GM12878 (cell line): Measurements from ENCODE around the gene EXOC4. TPM values are rescaled to one million over a fixed set of nuclear protein-coding genes. Genes with fewer than 3 reads are reported as not detected.

Experiments
- ATAC-seq: fragments of 200-7000 bp; cut with Tn5 transposase; 3 replicates; pipeline ENCODE4 v1.9.1; 2020; ENCODE audit warnings: mild to moderate bottlenecking, moderate library complexity
- BruUV-seq: library from RNA; stranded (reverse); fragments of 400-500 nt; replicated peaks from 2 replicates; lab custom pipeline; 2021; lab: Mats Ljungman, UMichigan
- CTCF ChIA-PET: fragments of 300-600 bp; sonication (Branson Sonifier 250); formaldehyde crosslinking; extraction: SDS; loops from one replicate; lab custom pipeline; 2021; ENCODE audit warnings: inconsistent platforms; lab: Yijun Ruan, JAX
- POLR2A ChIA-PET: fragments of 350-600 bp; formaldehyde crosslinking; extraction: SDS; loops from one replicate; lab custom pipeline; 2021; ENCODE audit warnings: inconsistent platforms; lab: Charles Lee
- RAD21 ChIA-PET: fragments of 300-600 bp; sonication (Branson Sonifier 250); formaldehyde crosslinking; loops from one replicate; lab custom pipeline; 2023; ENCODE audit warnings: antibody characterized with exemption; ENCODE audit not compliant: unreplicated experiment; lab: Charles Lee
- SMC1A ChIA-PET: fragments of 300-600 bp; sonication (Branson Sonifier 250); formaldehyde crosslinking; loops from one replicate; lab custom pipeline; 2023; ENCODE audit not compliant: unreplicated experiment, uncharacterized antibody; lab: Charles Lee
- DNase-seq: peaks from one replicate; pipeline ENCODE4 v3.0.0-alpha.2; 2011; ENCODE audit warnings: low read depth, low spot score
- FAIRE-seq: peaks from 3 replicates; lab custom pipeline; 2011; peaks lifted over from hg19 to GRCh38; lab: Jason Lieb, UNC
- H2AFZ ChIP-seq: 2 replicates; pipeline ENCODE4 v1.6.0; 2011; ENCODE audit warnings: low read depth, low read length, control low read depth; ENCODE audit not compliant: control insufficient read depth
- H3K27ac ChIP-seq: 2 replicates; pipeline ENCODE4 v1.5.1; 2011; ENCODE audit warnings: control low read depth; ENCODE audit not compliant: control insufficient read depth, insufficient read depth
- H3K27me3 ChIP-seq, 2 experiments: replicated peaks in 1 of 2; 2 replicates each; pipeline versions ENCODE4 v1.6.0 to v1.6.1; 2011; ENCODE audit warnings: low read length in 1 of 2; ENCODE audit not compliant: control insufficient read depth in 2 of 2, insufficient read depth in 2 of 2
- H3K36me3 ChIP-seq, 2 experiments: 2 replicates each; pipeline ENCODE4 v1.5.1; 2011; ENCODE audit warnings: low read length in 1 of 2; ENCODE audit not compliant: control insufficient read depth in 2 of 2, insufficient read depth in 2 of 2
- H3K4me1 ChIP-seq: 2 replicates; pipeline ENCODE4 v1.6.1; 2011; ENCODE audit warnings: mild to moderate bottlenecking, low read length, moderate library complexity, mixed read lengths; ENCODE audit not compliant: control insufficient read depth, insufficient read depth
- H3K4me2 ChIP-seq: 2 replicates; pipeline ENCODE4 v1.6.0; 2011; ENCODE audit warnings: control low read depth; ENCODE audit not compliant: control insufficient read depth, insufficient read depth
- H3K4me3 ChIP-seq: fragments of 200-600 bp; sonication (generic); 2 replicates; pipeline ENCODE4 v1.5.1; 2016
- H3K79me2 ChIP-seq: 2 replicates; pipeline ENCODE4 v1.6.0; 2011; ENCODE audit warnings: low read length; ENCODE audit not compliant: control insufficient read depth, insufficient read depth
- H3K9ac ChIP-seq: 2 replicates; pipeline ENCODE4 v1.8.0; 2011; ENCODE audit warnings: low read length, control low read depth, mixed read lengths; ENCODE audit not compliant: control insufficient read depth, insufficient read depth
- H3K9me3 ChIP-seq: replicated peaks from 3 replicates; pipeline ENCODE4 v1.5.1; 2011; ENCODE audit warnings: mild to moderate bottlenecking, low read length; ENCODE audit not compliant: control insufficient read depth, insufficient read depth
- H4K20me1 ChIP-seq: 2 replicates; pipeline ENCODE4 v1.6.0; 2011; ENCODE audit not compliant: control insufficient read depth, insufficient read depth
- TARDBP ChIP-seq: IDR thresholded peaks from 2 replicates; pipeline ENCODE4 v1.6.1; 2016; ENCODE audit warnings: borderline replicate concordance
- YBX1 ChIP-seq: fragments of 450-650 bp; IDR thresholded peaks from 2 replicates; pipeline ENCODE4 v1.6.1; 2016; ENCODE audit warnings: antibody characterized with exemption
- WGBS: methylation state at CpG from one replicate; pipeline ENCODE4 v1.1.6; 2016; ENCODE audit warnings: low lambda C conversion rate; ENCODE audit not compliant: insufficient replicate concordance, insufficient coverage; ENCODE audit errors: missing lambda C conversion rate; 5-methylcytosine and 5-hydroxymethylcytosine counted together
- in situ Hi-C: fragments of 300-500 bp; cut with MboI; formaldehyde crosslinking; loops from 9 replicates; pipeline ENCODE4 v1.14.3; 2018; ENCODE audit warnings: mixed read lengths
- intact Hi-C: fragments of 100-400 bp; cut with micrococcal nuclease; formaldehyde crosslinking; loops from one replicate; pipeline ENCODE4 v1.14.2; 2022; ENCODE audit not compliant: unreplicated experiment
- polyA plus RNA-seq, 11 experiments: library from polyadenylated mRNA; depleted of rRNA in 4 of 11; unstranded in 6 of 11; stranded (reverse) in 5 of 11; fragments of >200 nt; fragmentation: Nextera tagmentation in 4 of 11; fragmentation: Illumina TruSeq in 1 of 11; extraction: Ambion mirVana in 4 of 11; extraction: Trizol in 1 of 11; gene quantifications; 1 replicate in 1 of 11; 2 replicates in 10 of 11; pipeline versions ENCODE4 v1.2.1 to v1.2.3, GENCODE V29; 2011 to 2016; ENCODE audit warnings: inconsistent platforms in 2 of 11, missing spikeins in 2 of 11, low read depth in 1 of 11
- total RNA-seq, 4 experiments: library from RNA; depleted of rRNA in 3 of 4; stranded (reverse); fragments of >200 nt in 3 of 4; fragmentation: Illumina TruSeq in 1 of 4; extraction: Trizol in 1 of 4; gene quantifications; 2 replicates each; pipeline versions ENCODE4 v1.2.1 to v1.2.3, GENCODE V29; 2013 to 2021
- TF ChIP-seq, protein P1 (sequence below): fragments of 450-650 bp; formaldehyde crosslinking; IDR thresholded peaks from 2 replicates; pipeline ENCODE4 v1.5.0; 2022; ENCODE audit warnings: mild to moderate bottlenecking, missing genetic modification characterization

The EXOC4 gene
- total and polyA plus RNA-seq, 10 of the 15 experiments (the other 5 are each of a cell fraction or from before 2014, with no cell fraction given) = 13.2 to 44.5 (median 29.6) TPM

DNA sequence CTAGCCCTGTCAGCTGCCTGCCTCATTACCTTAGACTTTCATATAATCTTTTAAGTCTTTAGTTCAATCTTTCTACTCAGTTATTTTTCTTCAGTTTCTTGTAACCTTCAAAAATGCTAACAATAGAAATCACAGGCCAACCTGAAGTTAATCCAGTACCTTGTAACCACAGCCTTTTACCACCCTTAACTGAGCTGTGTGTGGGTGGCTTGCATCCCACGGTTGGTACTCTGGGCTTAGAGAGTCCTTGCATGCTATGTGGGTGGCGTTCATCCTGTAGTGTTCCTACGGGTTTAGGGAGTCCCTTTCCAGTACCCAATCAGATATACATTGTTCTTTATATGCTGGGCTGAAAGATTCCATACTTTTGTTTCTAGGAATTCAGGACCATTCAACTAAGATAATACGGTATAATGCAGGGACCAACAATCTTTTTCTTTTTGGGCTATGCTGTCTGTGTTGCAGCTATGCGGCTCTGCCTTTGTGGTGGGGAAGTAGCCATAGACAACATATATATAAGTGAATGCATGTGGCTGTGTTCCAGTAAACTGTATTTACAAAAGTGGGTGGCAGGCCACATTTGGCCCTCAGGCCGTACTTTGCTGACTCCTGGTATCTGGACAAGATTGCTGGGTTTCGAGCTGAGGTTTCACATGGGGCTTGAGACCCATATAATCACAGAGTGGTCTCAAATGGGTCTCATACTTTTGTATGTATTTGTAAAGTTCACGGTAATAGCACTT is 593.5 kb downstream of the EXOC4 start:
- in situ Hi-C loops = no loop called here
- Histone ChIP-seq H2AFZ (no peak overlapping the region), H3K4me3 (no peak overlapping the region), H3K4me2 (no peak overlapping the region), H3K36me3 (no peaks in the 10 kb centered on the region), H3K27ac (no peak overlapping the region), H3K4me1 (no peaks in the 10 kb centered on the region), H3K9me3 (no peaks in the 10 kb centered on the region), H3K79me2 (no peaks in the 10 kb centered on the region), H3K9ac (no peak overlapping the region), H3K27me3 (no peaks in the 10 kb centered on the region), H4K20me1 (no peaks in the 10 kb centered on the region)
- ChIA-PET POLR2A (interaction anchor here (1.0 kb wide), 1 partner anchor 239 kb away, joined by 3 read pairs; no protein-coding TSS in a partner anchor), RAD21 (no interaction called here), CTCF (interaction anchor here (0.6 to 1.2 kb wide), 2 partner anchors 8 to 612 kb away, joined by 3 read pairs; no protein-coding TSS in a partner anchor), SMC1A (interaction anchor here (0.6 kb wide), 1 partner anchor 43 kb away, joined by 3 read pairs; no protein-coding TSS in a partner anchor)
- DNase-seq = no peak
- TF ChIP-seq, protein P1, sequence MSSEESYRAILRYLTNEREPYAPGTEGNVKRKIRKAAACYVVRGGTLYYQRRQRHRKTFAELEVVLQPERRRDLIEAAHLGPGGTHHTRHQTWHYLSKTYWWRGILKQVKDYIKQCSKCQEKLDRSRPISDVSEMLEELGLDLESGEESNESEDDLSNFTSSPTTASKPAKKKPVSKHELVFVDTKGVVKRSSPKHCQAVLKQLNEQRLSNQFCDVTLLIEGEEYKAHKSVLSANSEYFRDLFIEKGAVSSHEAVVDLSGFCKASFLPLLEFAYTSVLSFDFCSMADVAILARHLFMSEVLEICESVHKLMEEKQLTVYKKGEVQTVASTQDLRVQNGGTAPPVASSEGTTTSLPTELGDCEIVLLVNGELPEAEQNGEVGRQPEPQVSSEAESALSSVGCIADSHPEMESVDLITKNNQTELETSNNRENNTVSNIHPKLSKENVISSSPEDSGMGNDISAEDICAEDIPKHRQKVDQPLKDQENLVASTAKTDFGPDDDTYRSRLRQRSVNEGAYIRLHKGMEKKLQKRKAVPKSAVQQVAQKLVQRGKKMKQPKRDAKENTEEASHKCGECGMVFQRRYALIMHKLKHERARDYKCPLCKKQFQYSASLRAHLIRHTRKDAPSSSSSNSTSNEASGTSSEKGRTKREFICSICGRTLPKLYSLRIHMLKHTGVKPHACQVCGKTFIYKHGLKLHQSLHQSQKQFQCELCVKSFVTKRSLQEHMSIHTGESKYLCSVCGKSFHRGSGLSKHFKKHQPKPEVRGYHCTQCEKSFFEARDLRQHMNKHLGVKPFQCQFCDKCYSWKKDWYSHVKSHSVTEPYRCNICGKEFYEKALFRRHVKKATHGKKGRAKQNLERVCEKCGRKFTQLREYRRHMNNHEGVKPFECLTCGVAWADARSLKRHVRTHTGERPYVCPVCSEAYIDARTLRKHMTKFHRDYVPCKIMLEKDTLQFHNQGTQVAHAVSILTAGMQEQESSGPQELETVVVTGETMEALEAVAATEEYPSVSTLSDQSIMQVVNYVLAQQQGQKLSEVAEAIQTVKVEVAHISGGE (CRISPR knock-in tag) = no peak
- TF ChIP-seq YBX1 (no peak), TARDBP (no peak)
- ATAC-seq = no peak
- no peak for FAIRE-seq
- intact Hi-C loops = no loop called here
- no TSS peak for BruUV-seq
- 88% methylated on average over 8 of the region's 8 CpGs for WGBS
